Measurements from ENCODE around the gene DAD1.
A peak's percentile ranks its signal among the peaks of the same experiment; 100 is the strongest.
"Not testable (repeated sequence)": the region's sequence is repeated elsewhere in the genome, so short reads cannot be mapped to it uniquely, and the experiment has no call there.

DAD1 gene

DNA sequence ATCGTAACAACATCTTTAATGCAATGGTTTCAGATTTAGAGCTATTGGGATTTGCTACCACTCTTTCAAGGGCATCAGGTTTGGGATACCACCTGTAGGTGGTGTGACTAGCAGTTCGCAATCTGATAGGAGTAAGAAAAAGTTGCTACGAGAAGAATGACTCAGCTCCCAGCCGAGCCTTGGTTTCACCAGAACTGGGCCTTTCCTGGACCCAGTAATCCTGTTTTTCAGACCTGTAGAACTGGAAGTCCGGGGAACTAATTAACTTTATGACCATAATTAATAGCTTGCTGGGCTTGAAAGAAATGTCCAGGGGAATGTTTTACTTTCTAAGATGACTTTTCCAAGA, 9.8 kb upstream of the DAD1 start:
- peak; percentile 40 for DNase-seq (ENCODE audit: low read depth)

DNA sequence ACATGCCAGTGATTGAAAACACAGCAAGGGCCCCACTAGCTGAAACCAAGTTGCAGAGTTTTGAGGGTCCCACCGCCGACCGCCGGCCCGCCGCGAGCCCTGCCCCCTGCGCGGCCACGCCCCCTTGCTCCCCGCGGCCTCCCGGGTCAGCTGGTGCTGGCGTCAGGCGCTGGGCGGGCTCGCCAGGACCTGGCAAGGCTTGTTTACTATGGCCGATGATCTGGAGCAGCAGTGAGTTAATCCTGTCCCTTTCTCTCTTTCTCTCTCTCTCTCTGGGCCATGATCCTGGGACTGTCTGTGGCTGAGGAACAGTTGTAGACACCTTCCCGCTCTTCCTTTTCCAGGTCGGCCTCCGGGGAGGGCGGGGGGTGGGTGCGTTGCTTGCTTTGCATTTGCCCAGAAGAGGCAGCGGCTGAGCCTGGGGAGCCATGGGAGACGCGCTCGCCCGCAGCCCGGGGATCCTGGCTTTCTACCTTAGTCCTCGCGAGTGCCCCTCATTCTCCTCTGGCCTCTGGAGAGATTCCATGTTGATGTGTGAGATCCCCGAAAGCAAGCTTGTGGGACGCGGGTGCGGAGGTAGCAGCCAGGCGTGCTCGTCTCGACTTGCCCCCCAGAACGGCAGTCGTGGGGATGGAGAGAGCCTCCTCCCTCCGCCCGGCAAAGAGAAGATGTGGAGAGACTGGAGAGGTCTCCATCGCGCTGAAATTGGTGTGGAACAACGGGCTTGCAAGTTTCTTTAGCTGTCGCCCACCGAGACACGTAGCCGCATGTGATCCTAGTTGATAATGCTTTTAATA, 9.3 kb upstream of the DAD1 start, which contains the start of gene ABHD4:
Gene ABHD4, plus strand, starts transcription at position 202 of the 797 bp plus-strand sequence. Its CDS starts 7 bp downstream, at position 209.
- no peak for DNase-seq (ENCODE audit: low read depth)

- no peak for DNase-seq (ENCODE audit: low read depth)
Measured at GRCh38 chr14:22597771-22598098, 8.7 kb upstream of the DAD1 start.

DNA sequence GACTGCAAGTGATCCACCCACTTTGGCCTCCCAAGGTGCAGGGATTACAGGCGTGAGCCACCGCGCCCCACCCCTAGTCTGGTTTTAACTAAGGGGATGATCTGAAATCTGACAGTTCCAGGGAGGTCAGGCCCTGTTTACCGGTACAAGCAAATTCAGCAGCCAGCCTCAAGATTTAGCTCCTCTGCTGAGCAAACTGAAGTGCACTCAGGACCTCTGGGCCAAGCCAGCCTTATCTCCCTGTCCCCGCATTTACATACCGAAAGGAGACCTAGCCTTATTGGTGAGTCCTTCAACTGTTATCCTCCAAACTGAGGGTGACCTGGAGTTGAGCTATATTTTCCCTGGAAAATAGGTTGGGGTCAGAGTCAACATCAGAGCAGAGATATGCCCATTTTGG, 8.2 kb upstream of the DAD1 start:
- DNase-seq (ENCODE audit: low read depth) = no peak

DNA sequence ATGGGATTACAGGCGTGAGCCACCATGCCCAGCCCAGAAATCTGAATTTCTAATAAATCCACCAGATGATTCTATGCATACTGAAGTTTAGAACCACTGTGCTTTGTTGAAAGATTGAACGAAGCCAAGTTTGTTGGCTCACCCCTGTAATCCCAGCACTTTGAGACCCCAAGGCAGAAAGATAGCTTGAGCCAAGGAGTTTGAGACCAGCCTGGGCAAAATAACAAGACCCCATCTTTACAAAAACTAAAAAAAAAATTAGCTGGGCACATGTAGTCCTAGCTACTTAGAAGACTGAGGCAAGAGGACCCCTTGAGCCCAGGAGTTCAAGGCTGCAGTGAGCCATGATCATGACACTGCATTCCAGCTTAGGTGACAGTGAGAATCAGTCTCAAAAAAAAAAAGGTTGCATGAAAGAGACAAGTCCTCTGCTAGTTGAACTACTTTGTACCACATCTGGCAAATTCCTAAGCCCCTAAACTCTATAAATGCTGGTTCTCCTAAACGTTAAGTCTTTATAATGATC, 7.4 kb upstream of the DAD1 start:
- DNase-seq (ENCODE audit: low read depth) = no peak

- no peak for DNase-seq (ENCODE audit: low read depth)
Measured at GRCh38 chr14:22594156-22594716, 5.2 kb upstream of the DAD1 start.

DNA sequence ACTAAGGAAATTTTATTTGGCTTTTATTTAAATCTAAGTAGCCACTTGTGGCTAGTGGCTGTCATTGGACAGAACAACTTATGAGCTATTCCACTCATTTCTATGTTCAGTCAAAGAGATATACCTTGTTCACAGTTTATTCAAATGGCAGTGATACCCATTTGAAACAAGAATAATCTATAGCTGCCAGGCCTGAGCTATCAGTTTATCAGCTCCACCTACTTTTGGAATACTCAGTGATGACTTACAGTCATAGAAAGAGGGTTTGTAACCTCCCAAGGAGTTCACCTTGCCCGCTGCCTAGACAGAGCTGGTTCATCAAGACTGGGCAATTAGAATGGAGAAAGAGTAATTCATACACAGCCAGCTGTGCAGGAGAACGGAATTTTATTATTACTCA, 4.6 kb upstream of the DAD1 start:
- DNase-seq (ENCODE audit: low read depth) = no peak

- no peak for DNase-seq (ENCODE audit: low read depth)
Measured at GRCh38 chr14:22593189-22593588, 4.2 kb upstream of the DAD1 start.

- no peak for DNase-seq (ENCODE audit: low read depth)
Measured at GRCh38 chr14:22588526-22589095, 413 bp downstream of the DAD1 start.

DNA sequence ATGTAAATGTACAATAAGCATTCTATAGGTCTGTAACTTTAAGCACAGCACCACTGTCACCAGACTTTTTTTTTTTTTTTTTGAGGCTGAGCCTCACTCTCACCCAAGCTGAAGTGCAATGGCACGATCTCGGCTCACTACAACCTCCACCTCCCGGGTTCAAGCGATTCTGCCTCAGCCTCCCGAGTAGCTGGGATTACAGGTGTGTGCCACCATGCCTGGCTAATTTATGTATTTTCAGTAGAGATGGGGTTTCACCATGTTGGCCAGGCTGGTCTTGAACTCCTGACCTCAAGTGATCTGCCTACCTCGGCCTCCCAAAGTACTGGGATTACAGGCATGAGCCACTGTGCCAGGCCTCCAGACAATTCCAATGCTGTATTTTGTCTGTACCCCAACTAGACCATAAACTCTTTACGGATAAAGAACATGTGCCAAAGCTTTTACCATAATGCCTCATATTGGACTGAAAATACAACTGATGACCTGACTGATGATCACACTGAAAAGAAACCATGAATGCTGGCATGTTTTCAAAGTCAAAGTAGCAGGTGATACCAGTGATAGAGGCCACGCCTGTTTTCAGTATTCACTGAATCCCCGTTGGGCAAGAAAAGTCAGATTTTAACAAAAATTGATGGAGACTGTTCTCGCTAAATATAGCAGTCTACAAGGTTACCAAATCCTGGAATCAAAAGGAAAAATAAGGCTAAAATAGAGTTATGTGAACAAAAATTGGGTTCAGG, 1.2 kb downstream of the DAD1 start:
- not testable (repeated sequence) for DNase-seq (ENCODE audit: low read depth)

- DNase-seq (ENCODE audit: low read depth) = no peak
Measured at GRCh38 chr14:22587247-22587646, 1.8 kb downstream of the DAD1 start.

DNA sequence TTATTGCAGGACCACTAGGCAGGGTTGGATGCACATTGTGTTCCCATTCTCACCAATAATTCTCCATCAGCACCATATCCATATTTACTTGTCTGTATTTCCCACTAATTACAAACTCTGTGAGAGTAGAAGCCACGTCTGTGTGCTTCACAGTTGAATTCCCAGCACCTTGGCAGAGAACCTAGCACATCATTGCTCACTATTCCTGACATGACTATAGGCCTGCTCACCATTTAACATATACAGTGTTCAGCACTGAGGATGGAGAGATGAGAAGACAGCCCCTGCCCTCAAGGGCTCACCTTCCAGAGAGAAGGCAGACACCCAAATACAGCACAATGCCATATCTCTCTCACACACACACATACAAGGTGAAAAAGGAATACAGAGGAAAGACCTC, 5.0 kb downstream of the DAD1 start:
- DNase-seq (ENCODE audit: low read depth) = no peak

- no peak for DNase-seq (ENCODE audit: low read depth)
Measured at GRCh38 chr14:22580625-22581024, 8.4 kb downstream of the DAD1 start.

DNA sequence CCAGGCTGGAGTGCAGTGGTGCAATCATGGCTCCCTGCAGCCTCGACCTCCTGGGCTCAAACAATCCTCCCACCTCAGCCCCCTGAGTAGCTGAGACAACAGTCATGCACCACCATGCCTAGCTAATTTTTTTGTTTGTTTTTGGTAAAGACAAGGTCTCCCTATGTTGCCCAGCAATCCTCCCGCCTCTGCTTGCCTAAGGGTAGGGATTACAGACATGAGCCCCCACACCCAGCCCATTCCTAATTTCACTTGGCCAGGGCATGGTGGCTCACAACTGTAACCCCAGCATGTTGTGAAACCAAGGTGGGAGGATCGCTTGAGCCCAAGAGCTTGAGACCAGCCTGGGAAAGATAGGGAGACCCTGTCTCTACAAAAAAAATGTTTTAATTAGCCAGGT, 9.1 kb downstream of the DAD1 start:
- DNase-seq (ENCODE audit: low read depth) = no peak

DNA sequence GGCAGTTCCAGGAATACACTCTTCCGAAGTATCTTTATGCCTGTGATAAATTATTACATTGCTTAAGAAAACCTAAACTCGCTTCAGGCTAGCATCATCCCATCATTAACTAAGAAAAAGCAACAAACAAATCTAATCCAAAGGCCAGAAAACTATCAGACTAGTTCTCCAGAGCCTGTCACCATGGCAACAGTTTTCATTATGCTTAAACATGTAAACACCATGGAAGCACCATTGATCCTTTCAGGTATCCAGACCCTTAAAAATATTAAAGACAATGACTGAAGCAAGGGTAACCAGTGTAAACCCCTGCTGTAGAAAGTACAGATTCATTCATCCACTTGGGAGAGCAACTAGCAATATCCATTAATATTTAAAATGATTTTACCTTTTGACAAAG, 9.8 kb downstream of the DAD1 start:
- no peak for DNase-seq (ENCODE audit: low read depth)

GRCh38 chr14:22577334-22577908, 11.6 kb downstream of the DAD1 start:
- no peak for DNase-seq (ENCODE audit: low read depth)

DNA sequence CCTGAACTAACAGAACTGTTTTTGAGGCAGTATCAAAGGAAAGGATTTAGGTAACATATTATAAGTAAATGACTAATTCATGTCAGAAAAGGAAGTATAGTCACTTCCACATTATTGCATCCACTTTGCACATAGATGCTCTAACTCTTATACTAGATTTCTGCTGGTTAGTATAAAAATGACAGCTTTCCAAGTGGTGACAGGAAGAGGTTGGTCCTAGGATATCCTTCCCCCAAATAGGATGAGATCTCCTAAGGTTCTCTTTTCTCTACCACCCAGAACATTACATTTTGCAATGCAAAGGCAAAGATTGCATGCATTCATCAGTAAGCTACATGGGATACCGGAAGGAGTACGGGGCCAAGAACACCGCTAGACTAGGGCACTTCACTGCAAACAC, 15.2 kb downstream of the DAD1 start:
- no peak for DNase-seq (ENCODE audit: low read depth)

GRCh38 chr14:22572562-22573058, 16.4 kb downstream of the DAD1 start:
- DNase-seq (ENCODE audit: low read depth) = no peak

DNA sequence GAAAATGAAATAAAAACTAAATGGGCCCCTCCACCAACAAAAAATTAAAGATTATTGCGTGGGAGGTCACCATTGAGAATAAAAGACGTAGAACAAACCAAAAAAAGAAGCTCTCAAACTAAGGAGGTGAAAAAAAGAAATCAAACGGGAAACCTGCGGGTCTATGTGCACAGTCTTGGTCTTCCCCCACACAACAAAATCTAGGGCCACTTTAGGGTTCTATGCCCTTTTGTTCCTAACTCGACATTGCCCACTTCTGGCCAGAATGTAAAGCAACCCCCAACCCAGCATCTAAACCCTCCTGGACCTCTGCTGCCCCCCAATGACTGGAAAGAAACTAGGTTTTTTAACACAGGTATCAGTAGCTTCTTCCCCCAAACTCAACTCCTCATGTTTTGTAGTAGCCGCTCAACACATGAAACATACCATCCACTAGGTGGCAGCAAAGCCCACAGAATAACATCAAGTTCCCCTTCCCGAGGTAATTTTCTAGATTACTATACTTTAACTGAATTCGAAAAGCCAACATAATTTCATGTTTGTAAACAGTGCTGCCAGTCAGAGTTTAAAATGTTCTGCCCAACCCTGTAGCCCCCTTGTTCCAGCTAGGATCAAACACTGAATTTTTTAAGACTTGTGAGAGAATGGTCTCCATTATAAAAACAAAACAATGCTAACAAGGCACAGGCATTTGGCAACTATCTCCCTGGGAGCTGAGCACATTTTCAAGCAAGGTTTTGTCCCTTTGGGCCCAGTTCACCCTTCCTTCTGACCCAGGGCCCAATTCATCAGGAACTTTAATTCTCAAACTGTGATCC, 18.7 kb downstream of the DAD1 start:
- peak; percentile 85 for DNase-seq (ENCODE audit: low read depth)

DNA sequence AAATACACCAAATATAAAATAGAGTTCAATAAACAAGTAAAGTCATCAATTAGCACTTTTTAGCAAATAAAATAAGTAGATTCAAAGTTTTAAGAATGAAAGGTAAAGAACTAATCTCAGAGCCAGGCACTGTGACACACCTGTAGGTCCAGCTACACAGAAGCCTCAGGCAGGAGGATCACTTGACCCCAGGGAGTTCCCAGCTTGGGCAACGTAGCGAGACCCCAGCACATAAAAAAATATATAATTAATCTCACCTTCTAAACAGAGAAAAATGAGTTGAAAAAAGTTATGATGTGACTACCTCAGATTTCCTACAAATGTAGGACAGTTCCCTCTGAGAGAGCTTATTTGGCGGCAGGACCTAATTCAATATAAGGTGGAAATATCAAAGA, 19.3 kb downstream of the DAD1 start:
- DNase-seq (ENCODE audit: low read depth) = no peak

DNA sequence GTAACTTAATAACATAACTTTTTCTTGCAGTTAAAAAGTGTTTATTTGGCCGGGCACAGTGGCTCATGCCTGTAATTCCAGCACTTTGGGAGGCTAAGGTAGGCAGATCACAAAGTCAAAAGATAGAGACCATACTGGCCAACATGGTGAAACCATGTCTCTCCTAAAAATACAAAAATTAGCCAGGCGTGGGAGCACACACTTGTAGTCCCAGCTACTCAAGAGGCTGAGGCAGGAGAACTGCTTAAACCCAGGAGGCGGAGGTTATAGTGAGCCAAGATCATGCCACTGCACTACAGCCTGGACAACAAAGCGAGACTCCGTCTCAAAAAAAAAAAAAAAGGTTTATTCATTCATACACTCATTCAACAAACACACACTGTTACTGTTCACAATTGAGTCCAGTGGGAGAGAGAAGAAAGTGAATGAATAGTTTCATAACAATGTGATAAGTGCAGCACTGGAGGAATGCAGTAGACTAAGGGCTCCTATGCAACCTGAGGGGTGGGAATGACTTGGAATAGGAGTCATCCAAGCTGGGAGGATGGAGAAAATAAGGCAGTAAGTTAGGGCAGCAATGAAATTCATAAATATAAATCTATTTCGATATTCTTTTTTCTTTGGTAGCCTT, 19.8 kb downstream of the DAD1 start:
- no peak for DNase-seq (ENCODE audit: low read depth)

Data from stimulated activated CD4-positive, alpha-beta T cell treated with anti-CD3 and anti-CD28 coated beads, Interleukin-2, amount 100 ng/mL, for 4 hours (primary cell).